Breast epithelium (tissue), 3 donors: ENCODE measurements around the gene FARP2.

ENCODE experiments used
- POLR2A ChIP-seq: fragments of 450-650 bp; IDR thresholded peaks from one replicate; pipeline ENCODE4 v1.6.1; 2016; ENCODE audit warnings: antibody characterized with exemption, mild to moderate bottlenecking, moderate library complexity
- TF ChIP-seq, protein P1 (sequence below), 3 donors: fragments of 450-650 bp; IDR thresholded peaks; one replicate each; pipeline ENCODE4 v1.5.1; 2016 to 2017; ENCODE audit warnings: antibody characterized with exemption in 3 of 3, mild to moderate bottlenecking in 3 of 3, moderate library complexity in 3 of 3

DNA sequence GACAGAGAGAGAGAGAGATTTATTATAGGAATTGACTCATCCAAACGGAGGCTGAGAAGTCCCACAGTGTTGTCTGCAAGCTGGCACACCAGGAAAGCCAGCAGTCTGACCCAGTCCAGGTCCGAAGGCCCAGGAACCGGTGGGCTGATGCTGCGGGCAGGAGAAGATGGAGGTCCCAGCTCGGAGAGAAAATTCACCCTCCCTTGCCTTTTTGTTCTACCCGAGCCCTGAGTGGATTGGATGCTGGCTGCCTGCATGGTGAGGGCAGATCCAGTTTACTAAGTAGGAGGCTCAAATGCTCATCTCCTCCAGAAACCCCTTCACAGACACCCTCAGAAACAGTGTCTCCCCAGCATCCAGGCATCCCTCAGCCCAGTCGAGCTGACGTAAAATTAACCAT is 174.5 kb downstream of the FARP2 start:
- TF ChIP-seq, protein P1, sequence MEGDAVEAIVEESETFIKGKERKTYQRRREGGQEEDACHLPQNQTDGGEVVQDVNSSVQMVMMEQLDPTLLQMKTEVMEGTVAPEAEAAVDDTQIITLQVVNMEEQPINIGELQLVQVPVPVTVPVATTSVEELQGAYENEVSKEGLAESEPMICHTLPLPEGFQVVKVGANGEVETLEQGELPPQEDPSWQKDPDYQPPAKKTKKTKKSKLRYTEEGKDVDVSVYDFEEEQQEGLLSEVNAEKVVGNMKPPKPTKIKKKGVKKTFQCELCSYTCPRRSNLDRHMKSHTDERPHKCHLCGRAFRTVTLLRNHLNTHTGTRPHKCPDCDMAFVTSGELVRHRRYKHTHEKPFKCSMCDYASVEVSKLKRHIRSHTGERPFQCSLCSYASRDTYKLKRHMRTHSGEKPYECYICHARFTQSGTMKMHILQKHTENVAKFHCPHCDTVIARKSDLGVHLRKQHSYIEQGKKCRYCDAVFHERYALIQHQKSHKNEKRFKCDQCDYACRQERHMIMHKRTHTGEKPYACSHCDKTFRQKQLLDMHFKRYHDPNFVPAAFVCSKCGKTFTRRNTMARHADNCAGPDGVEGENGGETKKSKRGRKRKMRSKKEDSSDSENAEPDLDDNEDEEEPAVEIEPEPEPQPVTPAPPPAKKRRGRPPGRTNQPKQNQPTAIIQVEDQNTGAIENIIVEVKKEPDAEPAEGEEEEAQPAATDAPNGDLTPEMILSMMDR (IDR thresholded peaks at IDR 0.05) = no peak
- TF ChIP-seq POLR2A = no peak
